ENCODE data around the gene NOX3.
"Not testable (repeated sequence)": the region's sequence is repeated elsewhere in the genome, so short reads cannot be mapped to it uniquely, and the experiment has no call there.

NOX3 gene

DNA sequence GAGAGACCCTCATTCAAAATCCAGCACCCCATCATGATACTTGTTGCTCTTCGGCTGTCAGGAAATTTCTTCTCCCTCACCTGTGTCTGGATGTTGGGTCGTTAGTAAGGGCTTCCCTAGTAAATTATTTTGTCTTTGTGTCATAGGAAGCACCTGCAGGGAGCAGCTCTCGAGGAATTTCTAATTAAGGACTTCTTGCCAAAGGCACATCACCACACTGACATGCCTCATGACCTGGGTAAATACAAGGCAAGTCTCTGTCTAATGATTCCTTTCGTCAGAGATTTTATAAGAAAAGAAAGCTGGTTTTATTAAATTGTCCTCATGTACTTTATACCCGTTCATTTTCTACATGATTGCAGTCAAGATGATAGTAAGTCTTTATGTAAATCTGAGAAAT, at the start of gene NOX3:
Gene NOX3, minus strand, starts transcription at position 74 of the 400 bp plus-strand sequence. Its CDS starts 39 bp downstream, at position 35.
- no peak for DNase-seq (ENCODE audit: low read depth in 2 of 2)

GRCh38 chr6:155504848-155505607, 49.4 kb upstream of the NOX3 start:
- DNase-seq (ENCODE audit: low read depth in 2 of 2) = no peak

GRCh38 chr6:155502393-155502792, 46.8 kb upstream of the NOX3 start:
- DNase-seq (ENCODE audit: low read depth in 2 of 2) = no peak

DNA sequence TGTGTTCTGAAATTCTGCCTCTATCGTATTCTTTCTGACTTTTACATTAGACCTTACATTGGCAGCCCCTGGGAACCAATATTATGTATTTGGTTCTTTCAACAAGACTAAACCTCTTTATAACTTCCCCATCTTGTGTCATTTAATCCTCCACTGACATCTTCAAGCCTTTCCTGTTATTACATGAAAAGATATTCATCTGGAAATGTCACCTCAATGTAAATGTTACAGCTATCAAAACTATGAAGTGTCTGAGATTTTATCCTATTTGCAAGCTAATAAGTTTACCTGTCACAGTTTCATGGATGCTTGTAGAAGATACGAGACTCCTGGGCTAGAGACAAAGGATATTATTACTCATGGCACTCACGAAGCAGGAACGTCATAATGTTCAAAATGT, 43.9 kb upstream of the NOX3 start:
- no peak for DNase-seq (ENCODE audit: low read depth in 2 of 2)

GRCh38 chr6:155498370-155498769, 42.7 kb upstream of the NOX3 start:
- DNase-seq (ENCODE audit: low read depth in 2 of 2) = no peak

- no peak for DNase-seq (ENCODE audit: low read depth in 2 of 2)
These were observed 41.6 kb upstream of the NOX3 start for GRCh38 chr6:155497273-155497672.

DNA sequence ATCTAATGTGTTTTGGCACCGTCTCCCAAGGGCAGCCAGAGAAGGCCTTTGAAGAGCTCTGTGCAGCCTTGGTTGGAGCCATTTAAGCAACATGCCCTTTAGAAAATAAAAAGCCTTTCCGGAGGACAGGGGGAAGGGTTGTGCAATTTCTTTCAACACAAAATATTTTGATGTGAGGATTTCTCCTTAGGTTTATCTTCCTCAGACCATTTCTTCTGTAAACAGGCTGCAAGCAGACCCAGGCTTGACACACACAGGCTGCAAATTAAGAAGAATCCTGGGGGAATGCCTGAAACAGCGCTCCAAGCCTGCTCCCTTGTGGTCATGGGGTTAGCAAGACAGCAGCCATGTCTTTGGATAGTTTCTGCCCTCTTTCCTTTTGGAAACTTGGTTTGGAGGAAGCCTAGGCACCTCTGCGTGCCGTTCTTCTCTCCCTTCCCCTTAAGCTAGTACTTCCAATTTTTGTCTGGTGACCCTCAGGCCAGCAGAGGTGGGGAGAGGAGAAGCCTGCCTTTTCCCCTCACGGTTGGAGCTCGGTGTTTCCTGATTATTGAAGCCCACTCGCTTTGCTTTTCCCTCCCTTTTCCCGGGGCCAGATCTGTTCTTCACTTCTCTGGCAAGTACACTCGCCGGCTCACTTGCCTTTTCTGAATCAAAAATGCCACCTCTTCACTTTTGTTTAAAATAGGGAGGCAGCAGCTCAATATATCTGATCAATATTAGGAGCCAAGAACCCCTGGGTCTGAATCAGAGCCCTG, 39.6 kb upstream of the NOX3 start:
- no peak for DNase-seq (ENCODE audit: low read depth in 2 of 2)

GRCh38 chr6:155493694-155494143, 38.1 kb upstream of the NOX3 start:
- DNase-seq (ENCODE audit: low read depth in 2 of 2) = no peak

DNA sequence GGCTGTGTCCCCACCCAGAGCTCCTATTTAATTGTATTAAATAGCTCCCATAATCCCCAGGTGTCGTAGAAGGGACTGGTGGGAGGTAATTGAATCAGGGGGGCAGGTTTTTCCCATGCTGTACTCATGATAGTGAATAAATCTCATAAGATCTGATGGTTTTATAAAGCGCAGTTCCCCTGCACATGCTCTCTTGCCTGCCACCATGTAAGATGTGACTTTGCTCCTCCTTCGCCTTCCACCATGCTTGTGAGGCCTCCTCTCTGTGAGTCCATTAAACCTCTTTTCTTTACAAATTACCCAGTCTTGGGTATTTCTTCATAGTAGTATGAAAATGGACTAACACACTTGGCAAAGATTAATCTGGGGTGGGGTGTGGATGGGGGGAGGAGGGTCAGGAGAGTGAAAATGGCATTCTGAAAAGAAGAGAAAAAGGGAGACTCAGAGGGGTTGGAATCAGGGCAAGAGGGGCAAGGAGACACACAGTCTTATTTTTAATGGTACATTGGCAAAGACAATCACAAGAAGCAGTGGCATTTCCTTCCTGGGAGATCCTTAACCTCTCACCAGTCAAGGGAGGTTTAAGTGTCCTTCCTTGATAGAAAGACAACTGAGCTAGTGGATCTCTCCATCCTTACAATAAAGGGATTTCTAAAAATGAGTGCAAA, 37.5 kb upstream of the NOX3 start:
- no peak for DNase-seq (ENCODE audit: low read depth in 2 of 2)

DNA sequence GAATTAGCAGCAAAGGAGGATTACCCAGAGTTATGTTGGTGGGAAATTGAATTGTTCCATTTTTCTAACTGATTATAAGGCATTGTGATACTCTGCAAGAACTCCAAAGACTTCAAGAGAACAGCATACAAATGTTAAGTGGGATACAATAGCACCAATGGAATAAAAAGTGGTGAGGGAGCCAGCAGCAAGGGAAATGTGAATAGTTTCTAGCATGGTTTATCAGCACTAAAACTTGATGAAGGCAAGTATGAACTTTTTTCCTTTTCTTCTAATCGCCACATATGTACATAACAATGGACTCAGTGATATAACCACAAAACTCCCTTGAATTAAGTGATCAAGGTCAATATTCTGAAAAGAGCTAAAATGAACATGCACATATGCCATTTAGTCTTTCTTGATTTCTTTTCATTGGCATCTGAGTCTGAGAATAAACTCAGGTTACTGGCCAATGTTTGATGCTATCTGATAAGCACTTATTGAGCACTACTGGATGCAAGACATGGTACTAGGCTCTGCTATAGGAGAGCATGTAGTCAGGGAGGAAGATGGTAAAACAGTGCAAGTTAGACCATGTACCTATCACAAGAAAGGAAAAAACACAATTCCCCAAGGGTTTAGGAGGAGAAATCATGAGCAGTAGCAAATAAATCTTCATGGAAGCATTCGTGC, 36.6 kb upstream of the NOX3 start:
- no peak for DNase-seq (ENCODE audit: low read depth in 2 of 2)

GRCh38 chr6:155491421-155491820, 35.8 kb upstream of the NOX3 start:
- no peak for DNase-seq (ENCODE audit: low read depth in 2 of 2)

- not testable (repeated sequence) for DNase-seq (ENCODE audit: low read depth in 2 of 2)
These were observed 32.6 kb upstream of the NOX3 start for GRCh38 chr6:155488197-155488596.

- no peak for DNase-seq (ENCODE audit: low read depth in 2 of 2)
These were observed 31.9 kb upstream of the NOX3 start for GRCh38 chr6:155487371-155488130.

GRCh38 chr6:155486721-155487294, 31.2 kb upstream of the NOX3 start:
- DNase-seq (ENCODE audit: low read depth in 2 of 2) = no peak

- DNase-seq (ENCODE audit: low read depth in 2 of 2) = no peak
These were observed 30.1 kb upstream of the NOX3 start for GRCh38 chr6:155485756-155486155.

- no peak for DNase-seq (ENCODE audit: low read depth in 2 of 2)
These were observed 28.2 kb upstream of the NOX3 start for GRCh38 chr6:155483858-155484257.

DNA sequence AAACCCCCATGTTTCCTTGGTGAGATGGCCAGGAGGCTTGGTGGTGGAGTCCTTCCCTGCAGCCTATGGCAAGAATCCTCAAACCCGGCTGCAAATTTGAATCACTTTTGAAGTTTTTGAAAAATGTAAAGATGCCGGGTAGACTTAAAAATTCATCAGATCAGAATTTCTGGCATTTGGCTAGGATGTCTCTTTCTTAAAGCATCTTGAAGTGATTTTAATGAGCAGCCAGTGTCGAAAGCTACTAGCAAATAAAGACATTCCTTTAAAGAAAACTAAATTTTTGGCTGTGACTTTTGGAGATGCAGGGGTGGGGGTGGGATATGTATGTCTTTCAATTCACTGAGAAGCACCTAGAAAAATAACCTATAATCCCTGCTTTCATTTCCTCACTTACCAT, 25.6 kb upstream of the NOX3 start:
- DNase-seq (ENCODE audit: low read depth in 2 of 2) = no peak

DNA sequence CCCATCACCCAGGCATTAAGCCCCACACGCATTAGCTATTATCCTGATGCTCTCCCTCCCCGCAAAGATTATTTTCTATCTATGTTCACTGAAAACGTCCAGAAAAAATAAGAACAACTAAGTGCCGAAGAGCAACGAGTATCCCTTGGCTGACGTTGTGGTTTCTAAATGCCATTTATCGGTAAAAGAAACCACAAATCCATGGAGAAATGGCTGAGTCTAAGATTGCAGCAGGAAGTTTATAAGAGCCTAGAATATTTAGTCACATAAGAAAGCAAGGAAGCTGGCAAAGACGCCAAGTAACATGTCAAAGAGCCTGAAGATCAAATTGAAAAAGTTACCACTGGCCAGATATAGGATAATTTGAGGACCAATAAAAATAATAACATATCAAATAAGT, 18.1 kb upstream of the NOX3 start:
- DNase-seq (ENCODE audit: low read depth in 2 of 2) = no peak

DNA sequence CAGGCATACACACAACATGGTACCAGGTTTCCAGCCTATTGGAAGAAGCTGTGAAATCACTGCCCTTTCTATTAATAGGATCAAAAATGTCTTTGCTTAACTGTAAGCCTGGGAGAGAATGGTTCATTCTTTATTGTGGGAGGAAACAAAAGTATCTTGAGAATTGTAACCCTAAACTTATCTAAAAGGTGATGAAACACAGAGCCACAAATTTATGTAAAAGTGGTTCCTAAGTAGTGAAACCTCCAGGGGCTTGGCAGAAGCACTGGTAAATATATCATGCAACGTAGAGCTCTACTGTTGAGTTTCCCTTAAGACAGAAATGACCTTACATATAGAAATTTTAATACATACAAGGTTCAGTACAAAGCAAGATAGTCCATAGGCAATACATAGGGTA, 17.2 kb upstream of the NOX3 start:
- no peak for DNase-seq (ENCODE audit: low read depth in 2 of 2)

DNA sequence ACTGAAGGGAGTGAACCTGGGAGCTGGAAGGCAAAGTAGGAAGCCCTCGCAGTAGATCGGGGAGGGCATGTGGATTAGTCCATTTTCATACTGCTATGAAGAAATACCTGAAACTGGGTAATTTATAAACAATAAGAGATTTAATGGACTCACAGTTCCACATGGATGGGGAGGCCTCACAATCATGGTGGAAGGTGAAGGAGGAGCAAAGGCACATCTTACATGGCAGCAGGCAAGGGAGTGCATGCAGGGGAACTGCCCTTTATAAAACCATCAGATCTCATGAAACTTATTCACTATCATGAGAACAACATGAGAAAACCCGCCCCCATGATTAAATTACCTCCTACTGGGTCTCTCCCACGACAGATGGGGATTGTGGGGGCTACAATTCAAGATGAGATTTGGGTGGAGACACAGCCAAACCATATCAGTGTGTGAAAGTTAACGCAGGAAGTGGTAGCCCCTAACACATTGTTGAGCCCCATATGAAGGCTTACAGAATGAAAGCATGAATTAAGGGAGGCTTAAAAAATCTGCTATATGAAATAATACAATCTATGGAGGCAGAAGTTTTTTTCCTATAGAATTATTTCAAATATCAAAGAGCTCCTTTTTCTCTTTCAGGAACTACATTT, 15.5 kb upstream of the NOX3 start:
- not testable (repeated sequence) for DNase-seq (ENCODE audit: low read depth in 2 of 2)

All from stimulated activated CD4-positive, alpha-beta T cell treated with anti-CD3 and anti-CD28 coated beads, Interleukin-1b, Interleukin-23, amount 100 ng/mL, for 4 hours (primary cell).